SK-N-SH (cell line): ENCODE results near the gene NTM.

ENCODE experiments used
- CHD2 ChIP-seq: fragments of 150-350 bp; IDR thresholded peaks from 2 replicates; pipeline ENCODE4 v1.6.1; 2018; ENCODE audit warnings: low read length; ENCODE audit not compliant: partially characterized antibody
- GABPA ChIP-seq: IDR thresholded peaks from 2 replicates; pipeline ENCODE4 v1.4.0; 2012; ENCODE audit warnings: low read depth, mild to moderate bottlenecking
- MEF2A ChIP-seq: IDR thresholded peaks from 2 replicates; pipeline ENCODE4 v1.4.0; 2012; ENCODE audit warnings: low read depth, borderline replicate concordance
- NFIC ChIP-seq: IDR thresholded peaks from 2 replicates; pipeline ENCODE4 v1.4.0; 2012; ENCODE audit warnings: borderline replicate concordance
- POLR2AphosphoS5 ChIP-seq: IDR thresholded peaks from 2 replicates; pipeline ENCODE4 v1.6.1; 2012; ENCODE audit warnings: low read depth, low read length
- RAD21 ChIP-seq: IDR thresholded peaks from 2 replicates; pipeline ENCODE4 v1.6.1; 2012; ENCODE audit warnings: mild to moderate bottlenecking, low read length
- RFX5 ChIP-seq: IDR thresholded peaks from 2 replicates; pipeline ENCODE4 v1.6.1; 2012; ENCODE audit warnings: mild to moderate bottlenecking, improper control_type of control experiment, low read length
- RXRA ChIP-seq: IDR thresholded peaks from 2 replicates; pipeline ENCODE4 v1.4.0; 2012; ENCODE audit warnings: low read depth, mild to moderate bottlenecking, borderline replicate concordance
- SIN3A ChIP-seq: IDR thresholded peaks from 2 replicates; pipeline ENCODE4 v1.6.1; 2012; ENCODE audit warnings: low read depth, mild to moderate bottlenecking, low read length, moderate library complexity, borderline replicate concordance
- TCF12 ChIP-seq: IDR thresholded peaks from 2 replicates; pipeline ENCODE4 v1.4.0; 2012
- TF ChIP-seq, protein P1 (sequence below): fragments of 200-600 bp; sonication (generic); IDR thresholded peaks from 2 replicates; pipeline ENCODE4 v1.6.1; 2017; ENCODE audit warnings: antibody characterized with exemption, mild to moderate bottlenecking, moderate library complexity

DNA sequence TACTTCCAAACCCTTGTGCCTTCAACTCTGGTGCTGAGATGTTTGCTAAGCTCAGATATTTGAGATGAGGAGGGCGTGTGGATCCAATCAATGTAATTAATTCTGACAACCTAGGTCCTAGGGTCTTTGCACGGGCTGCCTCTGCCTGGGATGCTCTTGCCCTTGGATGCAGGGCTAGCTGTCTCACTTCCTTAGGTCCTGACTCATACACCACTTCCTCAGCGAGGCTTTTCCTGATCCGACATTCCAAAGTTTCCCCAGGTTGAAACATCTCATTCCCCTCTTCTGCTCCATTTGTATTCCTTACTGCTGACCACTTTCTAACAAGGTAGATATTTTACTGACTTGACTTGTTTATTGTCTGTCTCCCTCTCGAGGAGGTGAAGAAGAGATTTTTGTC is 43.0 kb upstream of the NTM start:
- TF ChIP-seq, protein P1, sequence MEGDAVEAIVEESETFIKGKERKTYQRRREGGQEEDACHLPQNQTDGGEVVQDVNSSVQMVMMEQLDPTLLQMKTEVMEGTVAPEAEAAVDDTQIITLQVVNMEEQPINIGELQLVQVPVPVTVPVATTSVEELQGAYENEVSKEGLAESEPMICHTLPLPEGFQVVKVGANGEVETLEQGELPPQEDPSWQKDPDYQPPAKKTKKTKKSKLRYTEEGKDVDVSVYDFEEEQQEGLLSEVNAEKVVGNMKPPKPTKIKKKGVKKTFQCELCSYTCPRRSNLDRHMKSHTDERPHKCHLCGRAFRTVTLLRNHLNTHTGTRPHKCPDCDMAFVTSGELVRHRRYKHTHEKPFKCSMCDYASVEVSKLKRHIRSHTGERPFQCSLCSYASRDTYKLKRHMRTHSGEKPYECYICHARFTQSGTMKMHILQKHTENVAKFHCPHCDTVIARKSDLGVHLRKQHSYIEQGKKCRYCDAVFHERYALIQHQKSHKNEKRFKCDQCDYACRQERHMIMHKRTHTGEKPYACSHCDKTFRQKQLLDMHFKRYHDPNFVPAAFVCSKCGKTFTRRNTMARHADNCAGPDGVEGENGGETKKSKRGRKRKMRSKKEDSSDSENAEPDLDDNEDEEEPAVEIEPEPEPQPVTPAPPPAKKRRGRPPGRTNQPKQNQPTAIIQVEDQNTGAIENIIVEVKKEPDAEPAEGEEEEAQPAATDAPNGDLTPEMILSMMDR = no peak
- TF ChIP-seq RXRA = no peak
- no peak for TF ChIP-seq NFIC
- TF ChIP-seq MEF2A = no peak
- no peak for TF ChIP-seq RAD21
- no peak for TF ChIP-seq POLR2AphosphoS5
- TF ChIP-seq TCF12 = no peak
- TF ChIP-seq SIN3A = no peak
- TF ChIP-seq GABPA = no peak
- TF ChIP-seq RFX5 = no peak
- no peak for TF ChIP-seq CHD2
